Activated CD8-positive, alpha-beta memory T cell treated with anti-CD3 and anti-CD28 coated beads for 4 hours (primary cell): ENCODE measurements around the gene CDC20.
"Not testable (repeated sequence)": the region's sequence is repeated elsewhere in the genome, so short reads cannot be mapped to it uniquely, and the experiment has no call there.

Experiments
- DNase-seq, 2 donors: peaks; one replicate each; pipeline ENCODE4 v3.0.0-alpha.2; 2020; ENCODE audit warnings: low read depth in 2 of 2

The CDC20 gene

GRCh38 chr1:43383449-43383848, 24.7 kb downstream of the CDC20 start:
- no peak for DNase-seq

GRCh38 chr1:43386676-43387075, 27.9 kb downstream of the CDC20 start:
- DNase-seq, result no peak

GRCh38 chr1:43387976-43388599, 29.3 kb downstream of the CDC20 start:
- DNase-seq, result no peak

- DNase-seq, result no peak
Observed at GRCh38 chr1:43388613-43389012, 29.8 kb downstream of the CDC20 start.

GRCh38 chr1:43389326-43390313, 30.8 kb downstream of the CDC20 start, which contains the start of the genes MED8 and SZT2:
TSS of gene MED8 (minus strand) at chr1:43389800. CDS start at chr1:43389764, 36 bp downstream.
TSS of gene SZT2 (plus strand) at chr1:43389899. CDS start at chr1:43389969, 70 bp downstream.
- peak; percentile 87 to 88 for DNase-seq

- DNase-seq, result no peak
Observed at GRCh38 chr1:43392702-43393101, 33.9 kb downstream of the CDC20 start.

- DNase-seq, result no peak
Observed at GRCh38 chr1:43395523-43395922, 36.7 kb downstream of the CDC20 start.

- no peak for DNase-seq
Observed at GRCh38 chr1:43396059-43396458, 37.3 kb downstream of the CDC20 start.

- no peak for DNase-seq
Observed at GRCh38 chr1:43398227-43398626, 39.4 kb downstream of the CDC20 start.

- not testable (repeated sequence) for DNase-seq
Observed at GRCh38 chr1:43400441-43400840, 41.7 kb downstream of the CDC20 start.

GRCh38 chr1:43402089-43402865, 43.5 kb downstream of the CDC20 start:
- no peak for DNase-seq

- DNase-seq, result no peak
Observed at GRCh38 chr1:43404353-43404752, 45.6 kb downstream of the CDC20 start.

GRCh38 chr1:43405219-43405875, 46.6 kb downstream of the CDC20 start:
- DNase-seq, result no peak

GRCh38 chr1:43405876-43406234, 47.1 kb downstream of the CDC20 start:
- no peak for DNase-seq

GRCh38 chr1:43410571-43410970, 51.8 kb downstream of the CDC20 start:
- DNase-seq, result no peak
